ENCODE results near the gene CITED2.
"Not testable (repeated sequence)": the region's sequence is repeated elsewhere in the genome, so short reads cannot be mapped to it uniquely, and the experiment has no call there.

Gene CITED2

GRCh38 chr6:139374357-139375225, at the start of gene CITED2:
CITED2 (minus strand) TSS chr6:139374648; CDS start chr6:139373944, 704 bp downstream.
- DNase-seq = peak; percentile 89

GRCh38 chr6:139423037-139423703, 48.7 kb upstream of the CITED2 start:
- no peak for DNase-seq

- no peak for DNase-seq
These were observed 47.9 kb upstream of the CITED2 start for GRCh38 chr6:139422105-139423036.

- DNase-seq = no peak
These were observed 44.2 kb upstream of the CITED2 start for GRCh38 chr6:139418481-139419132.

- DNase-seq = no peak
These were observed 41.7 kb upstream of the CITED2 start for GRCh38 chr6:139416146-139416545.

- no peak for DNase-seq
These were observed 40.9 kb upstream of the CITED2 start for GRCh38 chr6:139415365-139415764.

GRCh38 chr6:139412103-139412502, 37.7 kb upstream of the CITED2 start:
- DNase-seq = not testable (repeated sequence)

GRCh38 chr6:139409026-139409425, 34.6 kb upstream of the CITED2 start:
- no peak for DNase-seq

- no peak for DNase-seq
These were observed 33.3 kb upstream of the CITED2 start for GRCh38 chr6:139407718-139408222.

- DNase-seq = no peak
These were observed 32.3 kb upstream of the CITED2 start for GRCh38 chr6:139406577-139407343.

- DNase-seq = no peak
These were observed 28.5 kb upstream of the CITED2 start for GRCh38 chr6:139402876-139403386.

GRCh38 chr6:139398658-139399057, 24.2 kb upstream of the CITED2 start:
- no peak for DNase-seq

GRCh38 chr6:139395891-139396301, 21.4 kb upstream of the CITED2 start:
- no peak for DNase-seq

- DNase-seq = no peak
These were observed 20.9 kb upstream of the CITED2 start for GRCh38 chr6:139395371-139395770.

GRCh38 chr6:139394027-139394649, 19.7 kb upstream of the CITED2 start:
- no peak for DNase-seq

GRCh38 chr6:139392794-139393193, 18.3 kb upstream of the CITED2 start:
- DNase-seq = no peak

GRCh38 chr6:139391709-139392108, 17.3 kb upstream of the CITED2 start:
- DNase-seq = no peak

- DNase-seq = no peak
These were observed 16.0 kb upstream of the CITED2 start for GRCh38 chr6:139390447-139390846.

- no peak for DNase-seq
These were observed 13.9 kb upstream of the CITED2 start for GRCh38 chr6:139388384-139388783.

GRCh38 chr6:139386404-139386803, 12.0 kb upstream of the CITED2 start:
- no peak for DNase-seq
